HG02943 (cell line): ENCODE measurements around the gene CDC14C.

Source experiments
- ATAC-seq: cut with Tn5 transposase; IDR thresholded peaks from one replicate; pipeline ENCODE4 v1.9.1; 2021; ENCODE audit warnings: mild to moderate bottlenecking, low read depth, moderate library complexity; ENCODE audit not compliant: unreplicated experiment

CDC14C gene

DNA sequence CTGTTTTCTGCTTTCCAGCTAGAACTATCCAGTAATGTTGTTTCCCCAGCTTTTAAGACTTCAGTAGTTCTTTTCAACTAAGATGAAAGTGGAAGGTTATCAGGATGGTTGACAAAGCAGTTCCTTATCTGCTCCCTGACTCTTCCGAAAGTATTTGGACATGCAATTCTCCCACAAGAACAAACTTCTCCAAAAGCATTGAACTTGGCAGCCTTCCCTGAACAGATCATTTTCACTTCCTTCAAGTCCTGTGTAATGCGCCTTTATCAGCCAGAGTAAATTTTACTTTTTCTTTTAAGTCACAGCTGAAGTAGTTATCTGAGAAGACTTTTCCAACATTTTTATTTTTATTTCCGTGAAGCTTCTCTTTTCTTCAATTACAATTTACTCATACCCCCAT is 39.7 kb downstream of the CDC14C start:
- no peak for ATAC-seq

DNA sequence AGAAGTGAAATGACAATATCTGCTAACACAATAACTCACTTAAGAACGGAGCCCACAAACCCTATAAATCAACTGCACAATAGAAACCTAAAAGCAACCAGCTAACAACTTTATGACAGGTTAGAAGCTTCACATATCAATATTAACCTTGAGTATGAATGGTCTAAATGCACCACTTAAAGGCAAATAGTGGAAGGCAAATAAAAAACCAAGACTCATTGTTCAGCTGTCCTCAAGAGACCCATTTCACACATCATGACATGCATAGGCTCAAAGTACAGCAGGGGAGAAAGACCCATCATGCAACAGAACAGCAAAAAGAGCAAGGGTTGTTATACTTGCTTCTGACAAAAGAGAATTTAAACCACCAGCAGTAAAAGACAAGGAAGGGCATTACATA is 46.8 kb downstream of the CDC14C start:
- no peak for ATAC-seq

DNA sequence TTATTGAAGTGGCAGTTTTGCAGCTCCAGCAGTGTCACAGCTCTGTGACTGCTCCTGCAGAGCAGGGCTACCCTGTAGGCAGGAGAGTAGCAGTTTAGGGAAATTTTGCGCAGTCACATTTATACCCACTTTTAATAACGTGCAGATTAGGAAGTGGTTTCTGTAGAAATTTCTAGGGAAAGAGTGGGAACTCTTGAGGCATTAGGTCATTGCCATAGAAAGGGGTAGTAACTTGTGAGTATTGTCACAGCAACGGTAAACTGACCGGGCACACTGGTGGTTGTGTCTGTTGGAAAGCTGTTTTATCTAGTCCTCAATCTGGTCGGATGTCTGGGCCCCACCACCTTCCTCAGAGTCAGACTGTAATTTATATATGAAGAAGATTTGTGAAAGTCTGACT is 51.9 kb downstream of the CDC14C start:
- ATAC-seq, result no peak

DNA sequence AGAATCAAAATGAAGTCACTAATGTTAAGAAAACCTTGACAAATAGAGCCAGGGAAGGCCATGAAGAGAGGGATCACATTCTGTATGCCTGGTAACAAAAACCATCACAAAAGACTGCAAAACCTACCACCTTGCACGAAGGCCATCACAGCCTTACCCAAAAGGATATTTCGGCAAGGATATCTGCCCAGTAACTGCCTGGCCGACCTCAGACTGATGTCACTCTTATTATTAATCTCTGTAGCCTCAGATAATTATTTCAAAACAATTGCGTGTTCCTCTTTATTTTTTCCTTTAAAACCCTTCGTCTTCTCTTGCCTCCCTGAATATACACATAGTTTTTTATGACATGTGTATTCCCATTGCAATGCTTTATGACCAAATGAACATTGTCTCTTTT is 52.5 kb downstream of the CDC14C start:
- no peak for ATAC-seq
